BLaER1 (cell line): ENCODE data around the gene PRSS35.

Experiments used
- H3K27ac ChIP-seq: shearing (Covaris generic); formaldehyde crosslinking; 2 replicates; pipeline ENCODE4 v1.8.1; 2022
- H3K27me3 ChIP-seq: shearing (Covaris generic); formaldehyde crosslinking; 2 replicates; pipeline ENCODE4 v1.8.1; 2022
- H3K36me3 ChIP-seq: shearing (Covaris generic); formaldehyde crosslinking; 2 replicates; pipeline ENCODE4 v1.8.1; 2022
- H3K4me1 ChIP-seq: shearing (Covaris generic); formaldehyde crosslinking; 2 replicates; pipeline ENCODE4 v1.8.1; 2022
- H3K4me2 ChIP-seq: shearing (Covaris generic); formaldehyde crosslinking; 2 replicates; pipeline ENCODE4 v1.8.1; 2022
- H3K4me3 ChIP-seq: shearing (Covaris generic); formaldehyde crosslinking; 2 replicates; pipeline ENCODE4 v1.8.1; 2022
- H3K9ac ChIP-seq: shearing (Covaris generic); formaldehyde crosslinking; 2 replicates; pipeline ENCODE4 v1.8.1; 2022
- H3K9me3 ChIP-seq: shearing (Covaris generic); formaldehyde crosslinking; 2 replicates; pipeline ENCODE4 v1.8.1; 2022
- H4K20me1 ChIP-seq: shearing (Covaris generic); formaldehyde crosslinking; 2 replicates; pipeline ENCODE4 v1.8.1; 2022
- Cebpa-rat ChIP-seq: shearing (Covaris generic); IDR thresholded peaks from 2 replicates; pipeline ENCODE4 v1.8.1; 2022

Gene PRSS35, protein sequence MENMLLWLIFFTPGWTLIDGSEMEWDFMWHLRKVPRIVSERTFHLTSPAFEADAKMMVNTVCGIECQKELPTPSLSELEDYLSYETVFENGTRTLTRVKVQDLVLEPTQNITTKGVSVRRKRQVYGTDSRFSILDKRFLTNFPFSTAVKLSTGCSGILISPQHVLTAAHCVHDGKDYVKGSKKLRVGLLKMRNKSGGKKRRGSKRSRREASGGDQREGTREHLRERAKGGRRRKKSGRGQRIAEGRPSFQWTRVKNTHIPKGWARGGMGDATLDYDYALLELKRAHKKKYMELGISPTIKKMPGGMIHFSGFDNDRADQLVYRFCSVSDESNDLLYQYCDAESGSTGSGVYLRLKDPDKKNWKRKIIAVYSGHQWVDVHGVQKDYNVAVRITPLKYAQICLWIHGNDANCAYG

GRCh38 chr6:83511901-83512681 is at the start of gene PRSS35:
TSS of gene PRSS35 (plus strand) at chr6:83512534. CDS start at chr6:83523442, 10,908 bp downstream.
- peaks cover 21% of the 10 kb centered on the region for H3K27me3 ChIP-seq
- H3K27ac ChIP-seq = no peak within 1 kb of the TSS
- H3K9me3 ChIP-seq = no peaks in the 10 kb centered on the region
- H3K4me2 ChIP-seq = no peak within 1 kb of the TSS
- H3K36me3 ChIP-seq = no peaks in the 10 kb centered on the region
- no peak for TF ChIP-seq Cebpa-rat
- H3K4me1 ChIP-seq = no peaks in the 10 kb centered on the region
- no peaks in the 10 kb centered on the region for H4K20me1 ChIP-seq
- H3K9ac ChIP-seq = no peak within 1 kb of the TSS
- no peak within 1 kb of the TSS for H3K4me3 ChIP-seq

- no peak overlapping the region for H3K9ac ChIP-seq
- no peak overlapping the region for H3K4me2 ChIP-seq
- no peaks in the 10 kb centered on the region for H3K27me3 ChIP-seq
- no peak overlapping the region for H3K4me3 ChIP-seq
- no peaks in the 10 kb centered on the region for H3K9me3 ChIP-seq
- no peak overlapping the region for H3K27ac ChIP-seq
- H3K4me1 ChIP-seq = no peaks in the 10 kb centered on the region
- no peaks in the 10 kb centered on the region for H4K20me1 ChIP-seq
- no peaks in the 10 kb centered on the region for H3K36me3 ChIP-seq
- TF ChIP-seq Cebpa-rat = no peak
Observed at GRCh38 chr6:83463886-83464285, 48.4 kb upstream of the PRSS35 start.

GRCh38 chr6:83464381-83465140 is 47.8 kb upstream of the PRSS35 start:
- no peaks in the 10 kb centered on the region for H3K36me3 ChIP-seq
- no peak overlapping the region for H3K9ac ChIP-seq
- no peak for TF ChIP-seq Cebpa-rat
- no peaks in the 10 kb centered on the region for H4K20me1 ChIP-seq
- H3K9me3 ChIP-seq = no peaks in the 10 kb centered on the region
- H3K4me1 ChIP-seq = no peaks in the 10 kb centered on the region
- no peak overlapping the region for H3K27ac ChIP-seq
- no peaks in the 10 kb centered on the region for H3K27me3 ChIP-seq
- H3K4me2 ChIP-seq = no peak overlapping the region
- H3K4me3 ChIP-seq = no peak overlapping the region

GRCh38 chr6:83466328-83466727 is 46.0 kb upstream of the PRSS35 start:
- no peaks in the 10 kb centered on the region for H3K36me3 ChIP-seq
- H3K4me2 ChIP-seq = no peak overlapping the region
- no peak overlapping the region for H3K27ac ChIP-seq
- no peaks in the 10 kb centered on the region for H3K9me3 ChIP-seq
- no peak for TF ChIP-seq Cebpa-rat
- H3K4me1 ChIP-seq = no peaks in the 10 kb centered on the region
- H4K20me1 ChIP-seq = no peaks in the 10 kb centered on the region
- no peaks in the 10 kb centered on the region for H3K27me3 ChIP-seq
- H3K4me3 ChIP-seq = no peak overlapping the region
- no peak overlapping the region for H3K9ac ChIP-seq

DNA sequence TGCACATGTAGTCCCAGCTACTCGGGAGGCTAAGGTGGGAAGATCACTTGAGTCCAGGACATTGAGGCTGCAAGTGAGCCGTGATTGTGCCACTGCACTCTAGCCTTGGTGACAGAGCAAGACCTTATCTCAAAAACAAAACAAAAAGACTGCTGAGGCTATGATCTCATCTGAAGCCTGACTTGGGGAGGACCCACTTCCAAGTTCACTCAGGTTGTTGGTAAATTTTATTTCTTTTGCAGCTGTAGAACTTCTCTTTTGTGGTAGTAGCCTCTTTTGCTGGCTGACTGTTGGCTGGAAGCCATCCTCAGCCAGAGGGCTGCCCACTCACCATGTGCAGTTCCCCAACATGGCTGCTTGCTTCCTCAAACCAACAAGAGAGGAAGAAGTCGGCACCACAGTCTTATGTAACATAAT is 44.7 kb upstream of the PRSS35 start:
- H3K27me3 ChIP-seq = no peaks in the 10 kb centered on the region
- no peaks in the 10 kb centered on the region for H3K9me3 ChIP-seq
- H3K4me3 ChIP-seq = no peak overlapping the region
- H3K36me3 ChIP-seq = no peaks in the 10 kb centered on the region
- TF ChIP-seq Cebpa-rat = no peak
- no peak overlapping the region for H3K9ac ChIP-seq
- no peaks in the 10 kb centered on the region for H3K4me1 ChIP-seq
- H3K4me2 ChIP-seq = no peak overlapping the region
- H4K20me1 ChIP-seq = no peaks in the 10 kb centered on the region
- H3K27ac ChIP-seq = no peak overlapping the region

DNA sequence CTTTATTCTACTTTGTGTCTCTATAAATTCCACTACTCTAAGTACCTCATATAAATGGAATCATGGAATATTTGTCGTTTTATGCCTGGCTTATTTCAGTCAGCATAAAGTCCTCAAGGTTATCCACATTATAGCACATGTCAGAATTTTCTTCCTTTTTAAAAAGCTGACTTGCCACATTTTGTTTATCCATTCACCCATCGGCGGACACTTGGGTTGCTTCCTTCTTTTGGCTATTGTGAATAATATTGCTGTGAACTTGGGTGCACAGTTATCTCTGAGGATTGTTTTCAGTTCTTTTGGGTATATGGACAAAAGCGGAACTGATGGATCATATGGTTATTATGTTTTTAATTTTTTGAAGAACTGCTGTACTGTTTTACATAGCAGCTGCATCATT is 42.3 kb upstream of the PRSS35 start:
- Histone ChIP-seq H4K20me1 (no peaks in the 10 kb centered on the region), H3K9ac (no peak overlapping the region), H3K4me3 (no peak overlapping the region), H3K4me1 (no peaks in the 10 kb centered on the region), H3K27ac (no peak overlapping the region), H3K27me3 (no peaks in the 10 kb centered on the region), H3K9me3 (no peaks in the 10 kb centered on the region), H3K4me2 (no peak overlapping the region), H3K36me3 (no peaks in the 10 kb centered on the region)
- no peak for TF ChIP-seq Cebpa-rat

DNA sequence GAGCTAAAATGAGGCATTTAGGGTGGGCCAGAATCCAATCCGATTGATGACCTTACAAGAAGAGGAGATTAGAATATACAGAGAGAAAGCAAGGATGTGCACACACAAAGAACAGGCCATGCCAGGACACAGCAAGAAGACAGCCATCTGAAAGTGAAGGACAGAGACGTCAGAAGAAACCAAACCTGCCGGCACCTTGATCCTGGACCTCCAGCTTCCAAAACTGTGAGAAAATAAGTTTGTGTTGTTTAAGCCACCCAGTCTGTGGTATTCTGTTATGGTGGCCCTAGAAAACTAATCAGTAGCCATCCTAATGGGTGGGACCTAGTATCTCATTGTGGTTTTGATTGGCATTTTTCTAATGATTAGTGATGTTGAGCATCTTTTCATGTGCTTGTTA is 41.7 kb upstream of the PRSS35 start:
- TF ChIP-seq Cebpa-rat = no peak
- H3K4me1 ChIP-seq = no peaks in the 10 kb centered on the region
- no peaks in the 10 kb centered on the region for H3K36me3 ChIP-seq
- no peaks in the 10 kb centered on the region for H3K9me3 ChIP-seq
- no peak overlapping the region for H3K4me3 ChIP-seq
- H3K27me3 ChIP-seq = no peaks in the 10 kb centered on the region
- H3K4me2 ChIP-seq = no peak overlapping the region
- no peaks in the 10 kb centered on the region for H4K20me1 ChIP-seq
- H3K27ac ChIP-seq = no peak overlapping the region
- H3K9ac ChIP-seq = no peak overlapping the region

GRCh38 chr6:83472767-83473166 is 39.6 kb upstream of the PRSS35 start:
- H3K9me3 ChIP-seq = no peaks in the 10 kb centered on the region
- TF ChIP-seq Cebpa-rat = no peak
- H3K36me3 ChIP-seq = no peaks in the 10 kb centered on the region
- H3K27ac ChIP-seq = no peak overlapping the region
- H3K4me1 ChIP-seq = no peaks in the 10 kb centered on the region
- H3K27me3 ChIP-seq = no peaks in the 10 kb centered on the region
- H3K4me2 ChIP-seq = no peak overlapping the region
- H3K9ac ChIP-seq = no peak overlapping the region
- no peak overlapping the region for H3K4me3 ChIP-seq
- H4K20me1 ChIP-seq = no peaks in the 10 kb centered on the region

- Histone ChIP-seq H3K4me3 (no peak overlapping the region), H3K9ac (no peak overlapping the region), H3K4me2 (no peak overlapping the region), H3K36me3 (no peaks in the 10 kb centered on the region), H3K27me3 (no peaks in the 10 kb centered on the region), H3K9me3 (no peaks in the 10 kb centered on the region), H3K4me1 (no peaks in the 10 kb centered on the region), H4K20me1 (no peaks in the 10 kb centered on the region), H3K27ac (no peak overlapping the region)
- TF ChIP-seq Cebpa-rat = no peak
Observed at GRCh38 chr6:83474309-83474708, 38.0 kb upstream of the PRSS35 start.

DNA sequence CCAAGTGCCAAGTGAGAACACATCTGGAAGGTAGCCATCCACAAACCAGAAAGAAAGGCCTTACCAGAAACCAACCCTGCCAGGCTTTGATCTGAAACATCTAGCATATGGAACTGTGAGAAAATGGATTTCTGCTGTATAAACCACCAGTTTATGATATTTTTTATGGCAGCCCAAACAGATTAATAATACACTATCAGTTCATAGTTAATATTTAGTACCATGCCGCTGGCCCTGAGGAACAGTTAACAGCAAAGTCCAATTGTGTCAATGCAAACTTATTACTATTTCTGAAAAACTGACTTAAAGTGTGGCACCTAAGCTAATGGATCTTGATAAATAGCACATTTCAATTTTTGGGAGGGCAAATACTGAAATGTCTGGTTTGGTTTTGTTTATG is 35.4 kb upstream of the PRSS35 start:
- no peaks in the 10 kb centered on the region for H3K9me3 ChIP-seq
- H3K27me3 ChIP-seq = no peaks in the 10 kb centered on the region
- no peak overlapping the region for H3K9ac ChIP-seq
- H3K4me1 ChIP-seq = no peaks in the 10 kb centered on the region
- no peak for TF ChIP-seq Cebpa-rat
- H3K27ac ChIP-seq = no peak overlapping the region
- no peak overlapping the region for H3K4me2 ChIP-seq
- no peaks in the 10 kb centered on the region for H3K36me3 ChIP-seq
- H4K20me1 ChIP-seq = no peaks in the 10 kb centered on the region
- no peak overlapping the region for H3K4me3 ChIP-seq
